Skin of body (tissue), 2 donors: Measurements from ENCODE around the gene CEP164. TPM values are rescaled to one million over a fixed set of nuclear protein-coding genes. Genes with fewer than 3 reads are reported as not detected.

Source experiments
- DNase-seq: peaks from one replicate; lab custom pipeline; 2025; lab: John Stamatoyannopoulos, UW
- total RNA-seq: library from RNA; depleted of rRNA; stranded (reverse); fragments of >200 nt; gene quantifications from one replicate; pipeline ENCODE4 v1.2.3, GENCODE V29; 2014

CEP164 gene
- total RNA-seq, 1 donor from 2014 or later = 19.9 TPM

- no peak for DNase-seq
Measured at GRCh38 chr11:117356126-117356890, 28.7 kb downstream of the CEP164 start.

- no peak for DNase-seq
Measured at GRCh38 chr11:117361432-117361831, 33.8 kb downstream of the CEP164 start.

- DNase-seq = no peak
Measured at GRCh38 chr11:117366248-117366647, 38.6 kb downstream of the CEP164 start.

GRCh38 chr11:117366875-117367274 is 39.2 kb downstream of the CEP164 start:
- no peak for DNase-seq

GRCh38 chr11:117369534-117369933 is 41.9 kb downstream of the CEP164 start:
- peak; percentile 66 for DNase-seq

GRCh38 chr11:117371453-117371852 is 43.8 kb downstream of the CEP164 start:
- DNase-seq = no peak

GRCh38 chr11:117374316-117375055 is 46.8 kb downstream of the CEP164 start:
- DNase-seq = no peak

- DNase-seq = no peak
Measured at GRCh38 chr11:117375960-117376359, 48.3 kb downstream of the CEP164 start.

GRCh38 chr11:117376517-117376916 is 48.9 kb downstream of the CEP164 start:
- DNase-seq = no peak

GRCh38 chr11:117378976-117379865 is 51.6 kb downstream of the CEP164 start:
- no peak for DNase-seq

- DNase-seq = no peak
Measured at GRCh38 chr11:117380676-117381075, 53.0 kb downstream of the CEP164 start.

- DNase-seq = no peak
Measured at GRCh38 chr11:117381481-117382387, 54.1 kb downstream of the CEP164 start.

- no peak for DNase-seq
Measured at GRCh38 chr11:117382746-117383145, 55.1 kb downstream of the CEP164 start.

GRCh38 chr11:117384045-117384444 is 56.4 kb downstream of the CEP164 start:
- no peak for DNase-seq

GRCh38 chr11:117385471-117385870 is 57.8 kb downstream of the CEP164 start:
- no peak for DNase-seq

GRCh38 chr11:117385906-117386305 is 58.3 kb downstream of the CEP164 start:
- no peak for DNase-seq

GRCh38 chr11:117387992-117388755 is 60.5 kb downstream of the CEP164 start:
- no peak for DNase-seq

- DNase-seq = no peak
Measured at GRCh38 chr11:117390743-117391142, 63.1 kb downstream of the CEP164 start.

- no peak for DNase-seq
Measured at GRCh38 chr11:117391181-117391580, 63.5 kb downstream of the CEP164 start.
